HCT116 (cell line): ENCODE results near the gene ITPR1. TPM values are rescaled to one million over a fixed set of nuclear protein-coding genes. Genes with fewer than 3 reads are reported as not detected.

ENCODE experiments used
- ATAC-seq: fragments of 200-7000 bp; cut with Tn5 transposase; 2 replicates; pipeline ENCODE4 v1.9.1; 2020; ENCODE audit warnings: mild to moderate bottlenecking, moderate library complexity
- BruUV-seq: library from RNA; stranded (reverse); fragments of 400-500 nt; replicated peaks from 2 replicates; lab custom pipeline; 2021; lab: Mats Ljungman, UMichigan
- CTCF ChIA-PET: fragments of 300-600 bp; sonication (Branson Sonifier 250); formaldehyde crosslinking; loops from one replicate; lab custom pipeline; 2021; ENCODE audit warnings: antibody characterized with exemption; lab: Charles Lee
- POLR2A ChIA-PET: fragments of 300-600, 350-600 bp; sonication (Branson Sonifier 250); formaldehyde crosslinking; loops from one replicate; lab custom pipeline; 2021; ENCODE audit warnings: antibody characterized with exemption; lab: Charles Lee
- RAD21 ChIA-PET, 2 experiments: fragments of 300-600 bp; sonication (Branson Sonifier 250); formaldehyde crosslinking; loops; one replicate each; lab custom pipeline; 2023; ENCODE audit warnings: low total read pairs in 2 of 2; ENCODE audit not compliant: uncharacterized antibody in 2 of 2, unreplicated experiment in 2 of 2, low non-redundant PET in 1 of 2; lab: Charles Lee
- DNase-seq: peaks from one replicate; pipeline ENCODE4 v3.0.0-alpha.2; 2010; ENCODE audit warnings: low read depth, low spot score
- H2AFZ ChIP-seq: fragments of 200-600 bp; shearing (Covaris generic), sonication (generic); 2 replicates; pipeline ENCODE4 v1.6.1; 2017; ENCODE audit warnings: low read depth, mixed run types, mixed read lengths, antibody characterized with exemption, low read length; ENCODE audit not compliant: poor library complexity, severe bottlenecking
- H3K27ac ChIP-seq: 2 replicates; pipeline ENCODE4 v1.5.1; 2012; ENCODE audit warnings: low read depth, low read length
- H3K27me3 ChIP-seq: fragments of 200-600 bp; sonication (generic); 2 replicates; pipeline ENCODE4 v1.6.1; 2016; ENCODE audit warnings: mixed run types, low read length, mixed read lengths; ENCODE audit not compliant: insufficient read depth
- H3K36me3 ChIP-seq, 2 experiments: fragments of 200-500 bp in 1 of 2; fragments of 200-600 bp in 1 of 2; sonication (Bioruptor generic) in 1 of 2; sonication (generic) in 1 of 2; 2 replicates each; pipeline versions ENCODE4 v1.5.1 to v1.6.1; 2014 to 2016; ENCODE audit warnings: low read length in 2 of 2, inconsistent platforms in 1 of 2, mixed read lengths in 1 of 2, mixed run types in 1 of 2; ENCODE audit not compliant: insufficient read depth in 2 of 2, control insufficient read depth in 1 of 2
- H3K4me1 ChIP-seq, 2 experiments: fragments of 200-600 bp in 1 of 2; sonication (generic) in 1 of 2; 2 replicates each; pipeline versions ENCODE4 v1.5.1 to v1.6.1; 2012 to 2017; ENCODE audit warnings: low read length in 2 of 2, inconsistent platforms in 1 of 2, mild to moderate bottlenecking in 1 of 2, mixed read lengths in 1 of 2, mixed run types in 1 of 2, moderate library complexity in 1 of 2; ENCODE audit not compliant: insufficient read depth in 2 of 2, control insufficient read depth in 1 of 2
- H3K4me2 ChIP-seq: fragments of 200-600 bp; sonication (generic); 2 replicates; pipeline ENCODE4 v1.6.1; 2017; ENCODE audit warnings: mixed run types, low read length, mixed read lengths
- H3K4me3 ChIP-seq, 2 experiments: fragments of 200-600 bp in 1 of 2; sonication (generic) in 1 of 2; replicated peaks in 1 of 2; 2 replicates each; pipeline ENCODE4 v1.5.1; 2011 to 2016; ENCODE audit warnings: low read length in 2 of 2, control low read depth in 1 of 2, low read depth in 1 of 2, mild to moderate bottlenecking in 1 of 2, mixed read lengths in 1 of 2, mixed run types in 1 of 2
- H3K79me2 ChIP-seq: fragments of 200-600 bp; sonication (generic); 2 replicates; pipeline ENCODE4 v1.6.1; 2017; ENCODE audit warnings: mild to moderate bottlenecking, mixed run types, low read length, moderate library complexity, mixed read lengths; ENCODE audit not compliant: insufficient read depth
- H3K9ac ChIP-seq: fragments of 200-600 bp; sonication (generic); 2 replicates; pipeline ENCODE4 v1.6.1; 2016; ENCODE audit warnings: low read length, mixed read lengths
- H3K9me2 ChIP-seq: fragments of 200-600 bp; sonication (generic), shearing (Covaris generic); 2 replicates; pipeline ENCODE4 v1.6.1; 2017; ENCODE audit warnings: mixed run types, mild to moderate bottlenecking, moderate library complexity; ENCODE audit not compliant: insufficient read depth
- H3K9me3 ChIP-seq, 2 experiments: fragments of 200-500 bp in 1 of 2; fragments of 200-600 bp in 1 of 2; sonication (Bioruptor generic) in 1 of 2; sonication (generic) in 1 of 2; 2 replicates each; pipeline ENCODE4 v1.6.1; 2014 to 2017; ENCODE audit warnings: low read length in 2 of 2, mixed read lengths in 2 of 2, inconsistent platforms in 1 of 2, low read depth in 1 of 2, mild to moderate bottlenecking in 1 of 2, mixed run types in 1 of 2, moderate library complexity in 1 of 2; ENCODE audit not compliant: control insufficient read depth in 1 of 2, insufficient read depth in 1 of 2
- H4K20me1 ChIP-seq: fragments of 200-600 bp; sonication (generic), shearing (Covaris generic); 2 replicates; pipeline ENCODE4 v1.6.1; 2017; ENCODE audit warnings: mixed run types, mild to moderate bottlenecking, moderate library complexity; ENCODE audit not compliant: insufficient read depth
- CEBPB ChIP-seq: IDR thresholded peaks from 2 replicates; pipeline ENCODE4 v1.6.1; 2012; ENCODE audit warnings: low read depth
- FOSL1 ChIP-seq: IDR thresholded peaks from 2 replicates; pipeline ENCODE4 v1.6.1; 2012; ENCODE audit warnings: low read depth
- JUND ChIP-seq: IDR thresholded peaks from 2 replicates; pipeline ENCODE4 v1.6.1; 2012
- SIN3A ChIP-seq: IDR thresholded peaks from 2 replicates; pipeline ENCODE4 v1.6.1; 2012; ENCODE audit warnings: low read depth
- SP1 ChIP-seq: IDR thresholded peaks from 2 replicates; pipeline ENCODE4 v1.6.1; 2012; ENCODE audit warnings: low read depth
- intact Hi-C: fragments of 100-400 bp; cut with micrococcal nuclease; formaldehyde crosslinking; loops from 2 replicates; pipeline ENCODE4 v1.10.0; 2022
- total RNA-seq: library from RNA; stranded (reverse); gene quantifications from one replicate; pipeline ENCODE4 v1.2.1, GENCODE V29; 2021; ENCODE audit not compliant: unreplicated experiment
- TF ChIP-seq, protein P1 (sequence below): IDR thresholded peaks from 2 replicates; pipeline ENCODE4 v1.6.1; 2012

The ITPR1 gene
- total RNA-seq, 1 experiment from 2014 or later = 9.2 TPM

DNA sequence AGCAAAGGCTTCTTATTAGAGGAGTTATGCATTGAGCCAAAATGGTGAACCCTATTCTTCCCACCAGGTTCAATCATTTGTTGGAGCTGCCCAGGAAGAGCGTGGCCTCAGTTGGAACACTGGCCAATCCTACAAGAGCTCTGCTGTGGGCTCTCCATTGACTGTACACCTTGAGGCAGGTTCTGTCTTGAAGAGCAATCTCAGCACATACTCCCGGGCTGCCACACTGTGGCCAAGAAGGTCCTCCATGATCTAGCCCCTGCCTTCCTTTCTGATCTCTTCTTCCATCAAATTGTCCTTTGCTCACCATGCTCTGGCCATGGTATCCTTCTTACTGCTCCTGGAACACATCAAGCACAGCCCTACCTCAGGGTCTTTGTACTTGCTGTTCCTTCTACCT lies 20.4 kb upstream of the ITPR1 start:
- intact Hi-C loops = no loop called here
- CTCF ChIA-PET = no interaction called here
- POLR2A ChIA-PET = no interaction called here

DNA sequence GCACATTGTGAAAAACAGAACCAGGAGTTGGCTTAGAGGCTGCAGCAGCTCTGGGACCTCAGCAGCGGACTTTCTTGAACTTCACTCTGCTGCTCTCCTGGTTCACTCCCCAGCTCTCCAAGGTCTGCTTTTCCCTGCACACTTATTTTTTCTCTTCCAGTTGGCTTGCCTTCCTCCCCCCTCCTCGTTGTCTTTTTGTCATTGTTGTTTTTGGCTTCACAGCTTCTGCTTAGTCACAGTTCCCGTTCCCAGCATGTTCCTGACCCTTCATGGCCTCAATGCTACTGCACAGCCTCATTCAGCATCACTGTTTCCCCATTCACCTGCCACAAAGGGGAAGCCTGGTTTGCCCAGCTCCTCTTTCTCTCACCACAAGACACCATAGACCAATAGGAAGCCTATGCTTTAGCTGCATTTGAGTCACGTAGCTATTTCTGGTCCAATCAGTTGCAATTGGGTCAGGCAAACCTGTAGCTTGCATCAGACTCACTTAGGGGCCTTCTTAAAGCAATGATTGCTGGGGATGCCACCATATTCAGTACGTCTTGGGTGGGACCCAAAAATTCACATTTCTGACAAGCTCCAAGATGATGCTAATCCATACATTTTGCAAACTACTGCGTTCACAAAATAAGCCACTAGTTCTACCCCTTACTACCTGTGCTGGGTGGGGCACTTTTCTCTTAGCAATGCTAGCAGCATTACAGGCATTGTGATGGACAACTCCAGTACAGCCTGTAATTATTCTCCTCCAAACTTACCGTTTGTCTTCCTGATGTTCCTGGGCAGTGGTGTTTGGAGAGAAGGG lies 18.3 kb upstream of the ITPR1 start:
- 0 out of 2 replicates have a peak overlapping the region, but pooled peaks have one; percentile 17 for H3K4me2 ChIP-seq
- H3K9ac ChIP-seq = no peak overlapping the region
- H3K4me1 ChIP-seq = peaks cover 7 to 9% of the 10 kb centered on the region in 2 experiments; a peak in 3 of 4 replicates
- H3K9me2 ChIP-seq = no peaks in the 10 kb centered on the region
- no TSS peak for BruUV-seq
- peaks cover 20% of the 10 kb centered on the region for H3K27me3 ChIP-seq
- no peak for DNase-seq
- H3K79me2 ChIP-seq = no peaks in the 10 kb centered on the region
- POLR2A ChIA-PET = interaction anchor here (1.8 kb wide), 1 partner anchor 18 kb away, joined by 12 read pairs; the partner anchor contains the start of gene ITPR1
- no peak overlapping the region for H3K4me3 ChIP-seq
- peak; percentile 69 for ATAC-seq
- CTCF ChIA-PET = no interaction called here
- no peak overlapping the region for H3K27ac ChIP-seq
- intact Hi-C loops = no loop called here
- no peaks in the 10 kb centered on the region for H3K9me3 ChIP-seq
- TF ChIP-seq SP1 (0 out of 2 replicates have a peak, but pooled peaks have one; percentile 14), SIN3A (no peak), JUND (peak; percentile 14; the same call in 1 of the 2 replicates), FOSL1 (0 out of 2 replicates have a peak, but pooled peaks have one; percentile 20), CEBPB (no peak)
- TF ChIP-seq, protein P1, sequence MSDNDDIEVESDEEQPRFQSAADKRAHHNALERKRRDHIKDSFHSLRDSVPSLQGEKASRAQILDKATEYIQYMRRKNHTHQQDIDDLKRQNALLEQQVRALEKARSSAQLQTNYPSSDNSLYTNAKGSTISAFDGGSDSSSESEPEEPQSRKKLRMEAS = peak; percentile 34; the same call in 1 of the 2 replicates
- H2AFZ ChIP-seq = no peak overlapping the region
- no peaks in the 10 kb centered on the region for H4K20me1 ChIP-seq
- RAD21 ChIA-PET = no interaction called here
- H3K36me3 ChIP-seq = no peaks in the 10 kb centered on the region

More for the DNA sequence above, 20.4 kb upstream of the ITPR1 start:
- Histone ChIP-seq H3K27me3 (peaks cover 17% of the 10 kb centered on the region), H3K4me3 (no peak overlapping the region), H2AFZ (no peak overlapping the region), H3K4me1 (peaks cover 7 to 9% of the 10 kb centered on the region in 2 experiments; a peak in 3 of 4 replicates), H3K36me3 (no peaks in the 10 kb centered on the region), H3K9me3 (no peaks in the 10 kb centered on the region), H3K9ac (no peak overlapping the region), H3K9me2 (no peaks in the 10 kb centered on the region), H3K4me2 (no peak overlapping the region), H4K20me1 (no peaks in the 10 kb centered on the region), H3K27ac (no peak overlapping the region), H3K79me2 (no peaks in the 10 kb centered on the region)
- 0 out of 2 replicates have a peak, but pooled peaks have one; percentile 11 for ATAC-seq
- TF ChIP-seq CEBPB (no peak), SIN3A (no peak), JUND (no peak)
- TF ChIP-seq, protein P1 = no peak
- no TSS peak for BruUV-seq
- no peak for DNase-seq
- RAD21 ChIA-PET = no interaction called here
